GM12892 (cell line): ENCODE data around the gene ARMC9.
"Not testable (repeated sequence)": the region's sequence is repeated elsewhere in the genome, so short reads cannot be mapped to it uniquely, and the experiment has no call there.

Experiments
- DNase-seq: peaks from one replicate; pipeline ENCODE4 v3.0.0; 2011; ENCODE audit not compliant: insufficient read length
- FAIRE-seq: peaks from 2 replicates; lab custom pipeline; 2011; peaks lifted over from hg19 to GRCh38; lab: Jason Lieb, UNC
- POLR2A ChIP-seq: IDR thresholded peaks from 2 replicates; pipeline ENCODE4 v1.6.1; 2011; ENCODE audit warnings: low read depth, low read length, control low read depth
- POLR2AphosphoS5 ChIP-seq: IDR thresholded peaks from 2 replicates; pipeline ENCODE4 v1.6.1; 2011; ENCODE audit warnings: low read depth, low read length, control low read depth
- TAF1 ChIP-seq: IDR thresholded peaks from 2 replicates; pipeline ENCODE4 v1.6.1; 2011; ENCODE audit warnings: low read depth, mild to moderate bottlenecking, control low read depth, low read length, borderline replicate concordance

ARMC9 gene

GRCh38 chr2:231369580-231370428 lies 171.4 kb downstream of the ARMC9 start:
- FAIRE-seq (no peak), DNase-seq (no peak)
- TF ChIP-seq TAF1 (no peak), POLR2AphosphoS5 (no peak), POLR2A (no peak)

GRCh38 chr2:231370429-231370748 lies 172.0 kb downstream of the ARMC9 start:
- FAIRE-seq, result no peak
- TF ChIP-seq TAF1 (no peak), POLR2AphosphoS5 (no peak), POLR2A (no peak)
- DNase-seq, result no peak

- DNase-seq, result no peak
- no peak for FAIRE-seq
- no peak for TF ChIP-seq TAF1
- TF ChIP-seq POLR2AphosphoS5, result no peak
- no peak for TF ChIP-seq POLR2A
These were observed 172.5 kb downstream of the ARMC9 start for GRCh38 chr2:231370749-231371429.

- TF ChIP-seq TAF1 (no peak), POLR2A (no peak), POLR2AphosphoS5 (no peak)
- DNase-seq (no peak), FAIRE-seq (no peak)
These were observed 173.1 kb downstream of the ARMC9 start for GRCh38 chr2:231371430-231372054.

- no peak for FAIRE-seq
These were observed 173.9 kb downstream of the ARMC9 start for GRCh38 chr2:231372326-231372725.

GRCh38 chr2:231373184-231373583 lies 174.8 kb downstream of the ARMC9 start:
- DNase-seq (no peak), FAIRE-seq (no peak)
- no peak for TF ChIP-seq POLR2AphosphoS5
- TF ChIP-seq TAF1, result no peak
- TF ChIP-seq POLR2A, result no peak

More at GRCh38 chr2:231372326-231372725, 173.9 kb downstream of the ARMC9 start:
- TF ChIP-seq TAF1 (no peak), POLR2AphosphoS5 (no peak), POLR2A (no peak)
- DNase-seq, result no peak

- TF ChIP-seq TAF1, result no peak
- no peak for DNase-seq
- no peak for FAIRE-seq
These were observed 175.4 kb downstream of the ARMC9 start for GRCh38 chr2:231373786-231374349.

GRCh38 chr2:231374771-231375170 lies 176.3 kb downstream of the ARMC9 start:
- TF ChIP-seq POLR2AphosphoS5 (no peak), POLR2A (no peak), TAF1 (no peak)
- DNase-seq, result no peak

GRCh38 chr2:231375994-231376615 lies 177.7 kb downstream of the ARMC9 start:
- DNase-seq, FAIRE-seq: not testable (repeated sequence)

More at GRCh38 chr2:231374771-231375170, 176.3 kb downstream of the ARMC9 start:
- FAIRE-seq, result no peak

- FAIRE-seq (no peak), DNase-seq (no peak)
- TF ChIP-seq POLR2A (no peak), POLR2AphosphoS5 (no peak), TAF1 (no peak)
These were observed 178.4 kb downstream of the ARMC9 start for GRCh38 chr2:231376857-231377256.

- DNase-seq (no peak), FAIRE-seq (no peak)
- no peak for TF ChIP-seq POLR2A
- TF ChIP-seq POLR2AphosphoS5, result no peak
- TF ChIP-seq TAF1, result no peak
These were observed 179.7 kb downstream of the ARMC9 start for GRCh38 chr2:231378026-231378722.
